Hematopoietic multipotent progenitor cell treated with erythropoietin and hydrocortisone succinate and interleukin-3 and kit ligand, for 17 days (in vitro differentiated cells): Measurements from ENCODE around the gene PSMG4.

Experiments
- DNase-seq: peaks from one replicate; pipeline ENCODE4 v3.0.0-alpha.2; 2015; ENCODE audit warnings: low spot score

Gene PSMG4

DNA sequence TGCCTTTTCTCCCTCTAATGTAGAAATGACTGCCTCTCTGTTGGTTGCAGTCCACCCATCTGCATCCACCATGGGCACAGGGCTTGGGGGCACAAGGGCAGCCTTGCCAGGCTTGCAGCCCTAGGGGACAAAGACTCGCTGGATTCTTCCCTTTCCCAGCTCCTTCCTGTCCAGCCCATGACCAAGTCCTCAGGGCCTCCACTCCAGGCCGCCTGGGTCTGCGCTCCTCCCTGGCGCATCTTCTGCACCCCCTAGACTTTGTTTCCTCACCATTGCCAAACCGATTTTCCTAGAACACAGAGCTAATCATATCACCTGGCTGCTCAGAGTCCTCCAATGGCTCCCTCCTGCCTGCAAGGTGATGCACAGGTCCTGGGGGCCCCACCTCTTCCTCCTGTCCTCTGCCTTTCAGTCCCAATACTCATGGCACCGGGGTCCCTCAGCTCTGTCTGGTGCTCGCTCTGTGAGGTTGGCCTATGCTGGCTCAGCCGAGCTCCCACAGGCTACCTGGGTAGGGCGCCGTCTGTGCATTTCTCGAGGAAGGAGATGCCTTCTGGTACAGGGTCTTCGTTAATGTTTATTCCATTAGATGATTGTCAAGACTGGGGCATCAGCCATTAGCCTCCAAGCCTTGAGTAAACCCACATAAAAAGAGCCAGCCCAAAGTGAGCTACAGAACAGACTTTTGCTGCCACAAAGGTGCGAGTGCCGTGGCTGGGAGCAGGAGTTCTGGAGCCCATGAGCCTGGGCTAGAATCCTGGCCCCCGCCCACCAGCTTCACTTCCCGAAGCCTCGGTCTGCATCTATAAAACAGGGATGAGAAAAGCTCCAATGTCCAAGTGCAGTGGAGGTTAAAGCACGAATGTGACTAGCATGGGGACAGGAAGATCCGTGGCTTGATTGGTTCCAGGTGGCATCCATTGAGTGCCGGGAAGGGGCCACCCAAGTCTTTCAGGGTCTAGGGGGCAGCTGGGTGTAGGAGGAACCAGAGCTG, 17.7 kb downstream of the PSMG4 start:
- DNase-seq = no peak

DNA sequence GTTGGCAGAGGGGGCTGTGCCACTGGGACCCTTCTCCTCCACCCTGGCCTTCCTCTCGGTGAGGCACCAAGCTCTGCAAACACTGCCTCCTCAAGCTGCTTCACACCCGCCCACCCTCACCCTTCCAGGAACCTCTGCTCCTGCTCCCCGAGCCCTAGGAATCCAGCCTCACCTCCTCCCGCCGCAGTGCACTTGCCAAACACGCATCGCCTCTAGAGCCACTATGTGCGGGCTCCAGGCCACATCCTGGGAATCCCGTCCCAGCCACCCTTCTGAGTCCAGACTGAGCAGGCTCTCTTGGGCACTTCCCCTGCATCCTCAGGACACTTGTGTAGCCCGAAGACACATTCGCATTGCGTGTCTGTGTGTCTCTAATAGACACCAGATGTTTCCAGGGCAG, 18.5 kb downstream of the PSMG4 start:
- DNase-seq = no peak

DNA sequence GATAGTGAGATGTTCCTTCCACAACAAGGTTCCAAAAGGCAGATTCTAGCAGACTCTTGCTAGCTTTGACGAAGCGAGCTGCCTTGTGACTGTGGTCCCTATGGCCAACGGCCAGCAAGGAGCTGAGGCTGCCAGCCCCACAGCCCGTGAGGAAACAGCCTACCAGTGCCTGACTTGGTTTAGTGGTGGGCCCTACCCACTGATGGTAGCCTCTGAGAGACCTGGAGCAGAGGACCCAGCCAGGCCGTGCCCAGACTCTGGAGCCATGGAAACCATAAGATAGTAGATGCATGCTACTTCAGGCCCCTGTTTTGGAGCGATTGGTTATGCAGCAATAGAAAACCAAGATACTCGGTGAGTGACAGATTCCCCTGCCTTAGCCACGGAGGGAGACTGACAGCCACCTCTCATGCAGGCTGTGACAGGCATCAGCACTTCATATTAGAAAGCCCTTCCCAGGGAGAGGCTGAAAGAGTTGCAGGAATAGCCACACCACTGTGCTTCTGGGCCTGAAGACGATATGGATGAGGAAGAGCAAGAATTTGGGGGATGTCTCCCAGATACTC, 19.2 kb downstream of the PSMG4 start:
- no peak for DNase-seq

DNA sequence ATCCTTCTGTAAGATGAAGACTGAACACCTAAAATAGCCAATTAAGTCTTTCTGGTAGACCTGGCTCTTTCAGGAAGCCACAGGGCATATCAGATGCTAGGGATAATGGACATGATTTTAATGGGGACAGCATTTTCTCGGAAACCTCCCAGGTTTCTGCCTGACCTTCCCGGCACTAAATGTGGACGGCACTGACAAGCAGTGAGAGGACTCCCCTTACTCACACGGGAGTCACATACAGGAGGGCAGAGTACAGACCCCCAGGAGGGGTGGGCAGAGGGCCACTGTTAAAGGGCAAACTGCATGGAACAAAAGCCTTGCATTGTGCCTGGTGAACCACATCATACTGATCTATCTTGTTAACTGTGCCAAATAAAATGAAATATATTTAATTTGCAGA, 19.9 kb downstream of the PSMG4 start:
- DNase-seq = no peak

DNA sequence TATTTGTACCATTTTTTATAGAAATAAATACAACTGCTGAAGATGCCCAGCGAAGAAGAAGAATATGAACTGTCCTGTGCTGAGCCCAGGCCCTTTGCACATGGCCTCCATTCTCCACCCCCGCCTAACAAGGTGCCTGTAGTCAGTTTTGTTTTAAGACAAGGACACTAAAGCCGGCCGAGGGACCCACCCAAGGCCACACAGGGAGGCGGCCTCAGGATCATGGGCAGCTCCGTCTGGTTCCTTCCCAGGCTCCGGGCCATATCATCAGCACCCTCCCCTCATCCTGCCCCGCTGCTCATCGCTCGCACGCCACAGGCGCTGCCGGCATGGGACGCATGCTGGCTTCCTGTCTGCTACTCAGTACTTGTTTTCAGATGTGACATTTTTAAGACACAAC, 21.3 kb downstream of the PSMG4 start:
- no peak for DNase-seq

DNA sequence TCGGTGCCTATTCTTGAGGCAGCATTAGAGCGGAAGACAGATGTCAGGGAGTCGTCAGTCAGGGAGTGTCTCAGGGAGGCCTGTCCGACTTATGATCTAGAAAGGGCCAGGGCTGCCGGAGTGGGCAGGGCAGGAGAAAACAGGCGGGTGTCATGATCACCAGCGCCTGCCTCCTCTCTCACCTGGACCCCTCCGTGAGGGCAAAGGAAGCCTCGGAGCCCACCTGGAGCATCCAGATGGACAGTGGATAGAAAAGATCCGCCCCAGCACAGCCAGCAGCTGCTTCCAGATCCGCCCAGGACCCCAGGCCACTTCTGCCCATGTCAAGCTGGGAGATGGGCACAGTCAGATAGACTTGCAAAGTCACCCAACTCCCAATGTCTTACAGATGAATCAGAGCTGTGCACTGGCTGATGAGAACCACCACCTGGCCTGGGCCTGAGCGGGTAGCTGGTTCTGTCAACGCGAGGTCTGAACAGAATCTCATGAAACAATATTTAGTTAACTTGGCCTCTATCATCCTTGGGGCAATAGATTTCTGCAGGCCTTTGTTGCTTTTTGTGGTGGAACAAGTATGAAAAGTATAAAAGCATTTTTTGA, 22.2 kb downstream of the PSMG4 start:
- no peak for DNase-seq

DNA sequence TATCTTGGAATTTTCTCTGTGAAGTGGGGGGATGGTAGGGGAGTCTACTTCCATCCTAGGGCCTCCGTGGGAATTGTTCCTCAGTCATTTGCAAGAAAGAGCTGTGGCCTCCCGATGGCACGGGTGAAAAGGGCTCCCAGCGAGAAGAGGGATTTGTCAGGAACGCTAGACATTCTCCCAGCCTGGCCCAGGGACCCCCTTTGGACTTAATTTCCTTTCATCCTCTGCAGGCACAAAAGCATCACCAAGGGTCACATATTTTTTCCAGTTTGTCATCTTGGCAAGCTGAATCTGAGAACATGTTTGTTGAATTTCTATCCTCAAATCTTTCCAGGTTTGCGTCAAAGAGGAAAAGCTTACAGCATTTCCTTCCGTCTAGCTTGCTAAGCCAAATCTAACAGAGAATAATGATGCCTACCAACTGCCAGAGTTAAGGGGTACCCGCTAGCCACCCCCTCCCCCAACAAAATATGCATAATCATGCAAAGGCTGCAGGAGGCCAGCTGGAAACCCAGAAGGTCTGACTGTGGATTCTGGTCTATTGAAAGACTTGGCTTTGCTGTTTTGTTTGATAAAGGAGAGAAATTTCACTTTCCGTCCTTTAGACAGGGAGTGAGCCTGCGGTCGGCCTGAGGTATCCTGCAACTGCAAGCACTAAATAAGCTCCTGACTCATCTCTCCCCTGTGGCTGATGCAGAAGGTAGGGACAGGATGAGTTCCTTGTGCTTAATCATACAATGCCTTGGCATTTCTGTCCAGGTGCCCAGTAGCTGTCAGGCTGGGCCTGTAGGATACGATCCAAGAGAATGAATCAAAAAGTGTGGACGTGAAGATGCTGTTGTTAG, 23.1 kb downstream of the PSMG4 start:
- no peak for DNase-seq

DNA sequence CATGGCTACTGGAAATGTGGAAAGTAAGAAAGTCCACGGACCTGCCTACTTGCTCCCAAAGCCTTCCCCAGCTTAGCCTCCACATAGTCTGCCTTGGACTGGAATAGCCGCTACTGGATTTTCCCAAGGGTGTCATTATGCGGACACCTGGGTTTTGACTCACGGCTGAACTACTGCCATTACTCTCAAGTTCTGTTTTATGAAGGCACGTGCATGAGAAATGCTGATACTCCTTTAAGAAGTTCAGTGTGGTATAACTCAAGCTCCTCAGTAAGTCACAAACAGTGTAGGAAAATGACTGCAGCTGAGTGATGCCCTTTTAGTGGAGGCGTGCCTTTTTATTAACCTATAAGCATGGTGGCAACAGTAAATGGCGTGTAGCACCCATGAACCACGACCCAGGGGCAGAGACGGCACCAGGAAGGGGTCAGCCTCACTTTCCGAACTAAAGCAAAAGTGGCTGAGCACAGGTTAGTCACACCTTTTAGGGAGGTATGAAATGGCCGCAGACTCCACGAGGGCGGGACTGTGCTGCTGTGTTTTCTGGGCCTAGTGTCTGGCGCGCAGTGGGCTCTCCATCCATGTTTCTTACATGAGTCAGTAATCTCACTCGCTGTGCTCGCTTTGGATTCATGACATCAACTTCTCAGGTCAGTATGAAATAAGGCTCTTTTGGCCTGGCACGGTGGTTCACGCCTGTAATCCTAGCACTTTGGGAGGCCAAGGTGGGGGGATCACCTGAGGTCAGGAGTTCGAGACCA, 23.9 kb downstream of the PSMG4 start:
- no peak for DNase-seq

DNA sequence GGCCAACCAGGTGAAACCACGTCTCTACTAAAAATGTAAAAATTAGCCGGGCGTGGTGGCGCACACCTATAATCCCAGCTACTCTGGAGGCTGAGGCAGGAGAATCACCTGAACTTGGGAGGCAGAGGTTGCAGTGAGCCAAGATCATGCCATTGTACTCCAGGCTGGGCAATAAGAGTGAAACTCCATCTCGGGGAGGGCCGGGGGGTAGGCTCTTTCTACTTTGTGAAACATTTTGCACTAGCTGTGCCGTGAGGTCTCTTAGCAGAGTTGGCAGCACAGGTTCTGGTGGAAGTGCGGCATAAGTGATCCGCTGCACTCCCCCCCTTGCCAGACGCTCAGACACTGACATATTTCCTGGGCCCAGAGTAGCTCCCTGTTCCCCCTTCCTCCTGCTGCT, 24.5 kb downstream of the PSMG4 start:
- DNase-seq = no peak

DNA sequence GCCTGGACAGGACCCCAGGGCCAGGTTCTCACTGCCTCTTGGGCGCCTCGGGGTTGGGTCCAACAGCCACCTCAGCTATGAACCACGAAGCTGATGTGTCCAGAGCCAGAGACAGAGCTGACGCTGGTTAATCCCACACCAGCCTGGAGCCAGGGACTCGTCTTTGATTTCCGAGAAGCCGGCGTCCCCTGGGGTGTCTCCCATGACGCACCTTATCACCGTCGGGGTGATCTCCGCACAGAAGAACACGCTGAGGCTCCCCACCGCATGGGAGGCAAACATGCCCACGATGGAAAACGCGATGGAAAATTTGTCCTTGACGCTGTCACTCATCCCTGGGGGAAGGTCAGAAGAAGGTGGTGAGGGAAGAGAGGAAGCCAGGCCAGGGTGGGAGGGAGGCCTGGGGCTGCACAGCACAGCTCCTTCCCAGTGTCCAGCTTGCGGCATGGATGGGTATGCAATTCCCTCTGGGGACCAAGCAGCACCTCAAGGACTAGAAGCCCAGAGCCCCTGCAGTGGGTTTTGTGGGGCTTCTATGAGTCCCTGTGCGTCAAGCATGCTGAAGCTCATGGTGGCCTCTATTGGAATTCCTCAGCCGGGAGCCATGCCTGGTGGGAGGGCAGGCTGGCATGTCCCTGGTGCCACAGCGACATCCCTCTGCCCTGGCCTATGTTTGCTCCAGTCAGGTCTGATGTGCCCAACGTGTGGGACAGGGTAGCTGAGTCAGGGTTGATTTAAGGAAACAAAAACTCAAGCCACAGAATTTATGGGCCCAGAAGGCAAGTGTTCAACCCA, 25.1 kb downstream of the PSMG4 start:
- no peak for DNase-seq

DNA sequence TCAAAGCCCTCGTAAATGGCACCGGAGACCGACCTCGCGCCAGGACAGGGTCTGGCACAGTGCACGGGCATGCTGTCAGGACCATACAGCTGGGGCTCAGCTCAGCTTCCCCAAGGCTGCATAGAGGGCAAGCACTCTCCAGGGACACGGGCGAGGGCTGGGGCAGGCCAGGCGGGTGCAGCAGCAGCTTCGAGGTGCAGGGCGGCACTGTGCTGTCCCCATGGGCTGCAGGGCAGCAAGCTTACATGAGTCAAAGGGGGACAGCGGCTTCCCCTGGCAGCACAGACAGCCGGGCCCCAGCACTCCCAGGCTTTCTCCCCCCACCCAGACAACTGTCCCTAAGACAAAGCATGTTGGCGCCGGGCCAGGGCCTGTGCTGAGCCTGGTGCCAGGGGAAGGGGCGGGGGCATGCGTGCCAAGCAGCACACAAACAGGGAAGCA, 25.7 kb downstream of the PSMG4 start:
- no peak for DNase-seq

DNA sequence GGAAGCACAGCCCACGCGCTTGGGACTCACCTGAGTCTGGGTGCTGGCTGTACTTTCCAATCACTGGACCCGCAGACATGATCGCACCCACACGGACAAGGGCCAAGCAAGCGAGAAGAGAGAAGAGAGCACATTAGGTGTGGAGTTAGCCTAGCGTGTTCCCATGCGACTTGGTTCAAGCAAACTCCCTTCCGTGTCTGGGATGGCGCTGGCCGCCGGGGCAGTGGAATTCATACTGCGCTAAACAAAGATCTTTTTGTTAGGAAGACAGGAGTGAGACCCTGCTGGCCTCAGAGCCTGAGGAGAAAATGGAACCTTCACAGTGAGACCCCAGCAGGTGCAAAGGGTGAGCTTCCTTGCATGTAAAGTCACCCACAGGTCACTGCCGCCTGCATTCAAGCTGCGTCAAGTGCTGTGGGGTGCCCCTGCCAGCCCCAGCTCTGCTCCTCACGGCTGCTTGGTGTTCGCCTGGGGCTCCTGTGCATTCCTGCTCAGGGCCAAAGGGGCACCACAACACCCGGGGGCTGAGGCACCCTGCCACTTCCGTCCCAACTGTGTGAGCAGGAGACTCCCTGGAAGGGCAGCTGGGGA, 26.4 kb downstream of the PSMG4 start:
- no peak for DNase-seq

DNA sequence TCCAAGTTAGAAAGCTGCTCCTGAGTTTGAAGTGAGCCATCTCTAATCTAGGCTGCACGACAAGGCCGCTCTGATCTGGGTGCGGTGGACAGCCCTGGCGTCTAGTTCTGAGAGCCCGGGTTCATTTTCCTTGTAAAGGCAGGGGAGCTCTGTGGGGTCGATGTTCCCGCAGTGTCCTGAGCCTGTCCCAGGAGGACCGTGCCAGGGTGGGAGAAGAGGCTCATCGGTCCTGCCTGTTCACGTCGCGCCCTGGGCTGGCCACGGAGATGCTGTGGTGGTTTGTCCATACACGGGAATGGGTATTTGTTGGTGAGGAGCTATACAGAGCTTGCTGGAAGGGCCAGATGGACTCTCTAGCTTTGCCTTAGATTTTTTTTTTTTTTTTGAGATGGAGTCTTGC, 27.0 kb downstream of the PSMG4 start:
- DNase-seq = no peak

DNA sequence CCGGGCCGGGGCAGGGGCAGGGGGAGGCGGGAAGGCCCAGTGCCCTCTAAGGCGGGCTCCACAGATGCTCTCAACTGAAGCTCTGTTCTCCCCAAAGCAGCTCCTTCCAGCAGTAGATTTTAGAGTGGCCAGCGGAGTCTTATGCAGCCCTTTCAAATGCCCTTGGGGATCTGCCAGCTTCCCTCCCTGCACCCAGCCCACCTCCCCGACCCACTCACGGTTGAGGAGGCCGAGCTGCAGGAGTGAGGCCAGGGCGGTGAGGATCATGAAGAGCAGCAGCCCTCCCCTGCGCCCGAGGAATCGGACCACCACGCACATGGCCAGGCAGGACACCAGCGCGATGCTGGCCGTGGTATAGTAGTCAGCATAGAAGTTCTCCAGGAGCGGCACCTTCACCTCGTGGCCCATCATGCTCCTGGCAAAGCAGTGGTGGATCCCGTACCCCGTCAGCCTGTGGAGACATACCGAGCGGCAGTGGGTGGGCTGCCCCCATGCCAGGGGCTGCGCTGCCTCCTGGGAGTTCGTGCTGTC, 28.0 kb downstream of the PSMG4 start:
- DNase-seq = no peak

DNA sequence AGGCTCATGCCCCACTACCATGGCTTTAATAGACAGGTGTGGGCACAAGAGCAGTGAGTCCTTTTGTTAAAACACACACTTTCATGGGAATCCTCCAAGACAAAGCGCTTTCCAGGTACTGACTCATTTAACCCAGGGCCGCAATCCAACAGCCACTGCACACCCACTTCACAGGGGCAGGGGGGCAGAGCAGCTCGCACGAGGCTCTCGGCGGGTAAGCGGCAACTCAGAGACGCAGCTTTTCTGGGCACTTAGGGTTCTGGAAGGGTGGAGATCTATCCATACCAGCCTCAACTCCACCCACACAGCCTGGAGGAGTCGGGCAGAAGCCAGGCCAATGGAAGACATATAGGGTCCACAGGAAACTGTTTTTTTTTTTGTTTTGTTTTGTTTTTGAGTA, 28.6 kb downstream of the PSMG4 start:
- no peak for DNase-seq

DNA sequence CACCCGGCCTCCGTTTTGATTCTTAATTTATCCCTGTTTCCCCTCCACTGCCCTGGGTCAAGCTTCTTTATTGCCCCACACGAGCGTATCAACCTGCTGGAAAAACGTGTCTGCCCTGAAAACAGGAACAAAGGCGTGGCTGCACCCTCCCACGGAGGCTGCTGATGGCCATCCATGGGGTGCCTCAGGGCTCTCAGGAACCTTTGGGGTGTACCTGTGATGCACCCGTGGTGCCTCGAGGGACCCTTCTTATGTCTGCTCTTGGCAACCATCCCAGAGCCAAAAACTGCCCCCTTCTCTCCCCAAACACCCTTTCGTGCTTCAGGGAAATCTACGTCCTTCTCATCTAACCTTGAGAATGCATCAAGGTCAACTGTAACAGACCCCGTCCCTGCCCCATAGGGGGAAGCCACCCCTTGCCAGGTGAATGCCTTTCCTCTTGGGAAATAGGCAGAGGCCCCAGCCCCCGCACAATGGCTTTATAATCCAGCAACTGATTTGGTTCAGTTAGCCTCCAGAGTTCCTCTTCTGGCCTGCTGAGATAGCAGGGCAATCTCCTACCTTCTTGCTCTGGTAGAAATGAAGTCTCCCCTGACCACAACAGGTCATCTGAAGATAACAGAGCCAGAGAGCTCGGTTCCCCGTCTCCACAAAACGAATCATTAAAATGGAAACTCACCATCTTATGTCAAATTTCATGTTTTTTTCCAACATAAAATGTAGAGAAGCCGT, 29.4 kb downstream of the PSMG4 start:
- peak; percentile 20 for DNase-seq

DNA sequence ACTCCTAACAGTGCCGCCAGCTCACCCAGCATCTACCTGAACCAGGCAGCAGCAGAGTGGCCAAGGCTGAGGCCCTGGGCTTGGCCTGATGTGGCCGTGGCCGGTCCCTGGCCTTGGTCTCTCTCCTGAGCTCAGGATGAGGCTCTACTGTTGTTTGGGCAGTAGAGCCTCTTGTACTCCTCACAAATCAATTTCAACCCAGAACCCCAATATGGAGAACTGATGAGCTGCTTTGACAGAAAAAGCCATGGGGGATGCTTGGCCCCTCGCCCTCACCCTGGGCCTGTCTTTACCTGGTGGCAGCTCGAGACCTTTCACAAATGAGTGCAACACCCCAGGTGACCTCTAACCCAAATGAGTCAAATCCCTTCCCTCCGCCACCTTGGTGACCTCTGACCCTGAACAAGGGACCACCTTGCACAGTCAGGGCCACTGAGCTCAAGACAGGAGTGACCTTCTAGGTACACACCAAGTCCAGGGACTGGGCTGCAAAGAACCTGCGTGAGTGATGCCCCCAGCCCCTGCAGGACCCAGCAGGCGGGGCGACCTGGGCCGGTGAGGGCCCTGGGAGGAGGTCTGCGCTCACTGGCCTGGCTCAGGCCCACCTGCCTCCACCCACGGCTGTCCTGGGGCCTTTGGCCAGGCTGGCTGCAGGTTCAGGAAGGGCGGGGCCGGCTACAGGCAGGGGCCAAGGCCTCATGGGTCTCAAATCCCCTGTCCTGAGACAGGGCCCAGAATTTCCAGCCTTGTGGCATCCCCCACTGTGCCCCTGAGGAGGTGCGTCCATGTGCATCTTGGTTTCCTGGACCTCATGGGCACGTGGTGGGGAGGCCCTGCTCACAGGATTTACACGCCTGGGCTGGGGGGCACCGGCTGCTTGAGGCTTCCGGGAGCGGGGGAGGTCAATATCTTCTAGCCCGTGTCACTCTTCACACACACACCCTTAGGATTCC, 30.2 kb downstream of the PSMG4 start:
- no peak for DNase-seq

DNA sequence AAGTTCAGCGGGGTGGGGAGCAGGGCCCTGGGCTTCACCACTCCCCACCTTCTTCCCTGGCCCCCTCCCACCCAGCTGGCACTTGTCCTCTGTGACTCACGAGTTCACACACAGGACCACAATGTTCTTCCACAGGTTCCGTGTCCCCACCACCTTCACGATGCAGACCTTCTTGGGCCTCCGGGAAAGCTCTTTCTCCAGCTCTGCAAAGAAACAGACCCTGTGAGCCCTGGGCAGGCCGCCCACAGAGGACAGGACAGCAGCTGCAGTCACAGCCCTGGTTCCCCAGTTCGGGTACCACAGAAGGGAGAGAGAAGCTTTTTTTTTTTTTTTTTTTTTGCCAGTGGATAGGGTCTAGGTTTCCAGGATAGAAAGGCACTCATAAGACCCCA, 30.9 kb downstream of the PSMG4 start:
- no peak for DNase-seq
